H7 (cell line): Measurements from ENCODE around the gene CHKA. TPM values are rescaled to one million over a fixed set of nuclear protein-coding genes. Genes with fewer than 3 reads are reported as not detected.

ENCODE experiments used
- total RNA-seq: library from RNA; depleted of rRNA; stranded (reverse); fragments of >200 nt; shearing (Covaris generic); gene quantifications from 2 replicates; pipeline ENCODE4 v1.2.3, GENCODE V29; 2014; rRNA removed

Gene CHKA
- total RNA-seq, 1 experiment from 2014 or later, result 28.4 TPM

Other genes with a start within 250 kb of the CHKA start
- gene UNC93B1, start 117.3 kb downstream of the CHKA start, total RNA-seq, result 26.2 and 28.3 TPM in 2 replicates
- 0.35 and 0.37 TPM in 2 replicates for gene ALDH3B1, start 111.1 kb downstream of the CHKA start, total RNA-seq
- 277 and 299 TPM in 2 replicates for gene NDUFS8, start 90.7 kb downstream of the CHKA start, total RNA-seq
- gene TCIRG1, start 82.4 kb downstream of the CHKA start, total RNA-seq, result 44.7 and 62.9 TPM in 2 replicates
- 17.5 and 22.8 TPM in 2 replicates for gene KMT5B, start 91.9 kb upstream of the CHKA start, total RNA-seq
- gene C11orf24, start 150.6 kb upstream of the CHKA start, total RNA-seq, result 38.4 and 47.0 TPM in 2 replicates
- 28.3 and 28.6 TPM in 2 replicates for gene LRP5, start 191.2 kb upstream of the CHKA start, total RNA-seq